ENCODE results near the gene CSMD2.

DNA sequence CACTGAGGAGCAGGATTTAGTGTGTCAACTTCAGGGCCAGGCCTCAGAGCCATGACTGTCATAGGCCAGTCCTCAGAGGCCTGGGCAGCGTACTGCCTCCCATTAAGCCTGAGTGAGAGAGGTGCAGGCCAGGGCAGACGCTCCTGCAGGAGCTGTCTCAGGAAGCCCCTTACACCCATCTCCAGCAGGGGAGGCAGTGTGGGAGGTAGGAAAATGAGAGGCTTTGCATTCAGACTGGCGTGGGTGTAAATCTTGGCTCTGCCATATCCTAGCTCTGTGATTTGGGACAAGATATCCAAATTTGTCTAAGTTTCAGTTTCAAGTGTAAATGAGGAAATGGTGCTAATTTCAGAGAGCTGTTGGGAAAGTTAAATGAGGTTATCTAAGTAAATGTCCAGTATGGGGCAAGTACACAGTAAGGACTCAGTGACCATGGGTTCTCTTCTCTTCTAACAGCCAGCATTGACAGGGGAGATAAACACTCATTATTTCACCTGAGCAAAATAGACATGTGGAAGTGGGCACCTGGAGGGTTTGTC is 508.5 kb downstream of the CSMD2 start:
- no peak for TF ChIP-seq ZNF565 (CRISPR knock-in tag; conservative IDR thresholded peaks at IDR 0.05; ENCODE audit: low read depth)
- TF ChIP-seq ZFP30 (CRISPR knock-in tag; IDR thresholded peaks at IDR 0.05) = no peak
- no peak for TF ChIP-seq CREB5 (CRISPR knock-in tag; IDR thresholded peaks at IDR 0.05; ENCODE audit: low read depth)
- no peak for TF ChIP-seq SNAI2 (CRISPR knock-in tag; IDR thresholded peaks at IDR 0.05)
- TF ChIP-seq RARB (CRISPR knock-in tag; IDR thresholded peaks at IDR 0.05) = no peak

Measured in SK-N-SH treated with all-trans-retinoic acid at 6 μM for 48 hours (cell line).